H54 (cell line): ENCODE data around the gene CFAP100.

Experiments
- DNase-seq: peaks from one replicate; pipeline ENCODE4 v3.0.0; 2011; ENCODE audit warnings: low spot score, mixed read lengths; ENCODE audit not compliant: insufficient read length
- FAIRE-seq: peaks from 3 replicates; lab custom pipeline; 2011; peaks lifted over from hg19 to GRCh38; lab: Jason Lieb, UNC
- POLR2A ChIP-seq: IDR thresholded peaks from 2 replicates; pipeline ENCODE4 v1.6.1; 2011; ENCODE audit warnings: low read depth, mild to moderate bottlenecking, low read length

Gene CFAP100

GRCh38 chr3:126448136-126448892, 53.6 kb downstream of the CFAP100 start:
- no peak for TF ChIP-seq POLR2A

GRCh38 chr3:126448893-126449180, 54.1 kb downstream of the CFAP100 start:
- DNase-seq = no peak
- FAIRE-seq = no peak
- TF ChIP-seq POLR2A = no peak

More at GRCh38 chr3:126448136-126448892, 53.6 kb downstream of the CFAP100 start:
- DNase-seq (no peak), FAIRE-seq (no peak)

GRCh38 chr3:126449621-126450051, 54.9 kb downstream of the CFAP100 start:
- DNase-seq (no peak), FAIRE-seq (no peak)
- no peak for TF ChIP-seq POLR2A

- no peak for TF ChIP-seq POLR2A
- FAIRE-seq (no peak), DNase-seq (no peak)
Measured at GRCh38 chr3:126450219-126450618, 55.5 kb downstream of the CFAP100 start.

GRCh38 chr3:126450744-126451143, 56.0 kb downstream of the CFAP100 start:
- TF ChIP-seq POLR2A = no peak
- DNase-seq (no peak), FAIRE-seq (no peak)

- FAIRE-seq (no peak), DNase-seq (no peak)
- no peak for TF ChIP-seq POLR2A
Measured at GRCh38 chr3:126451511-126451910, 56.8 kb downstream of the CFAP100 start.

- FAIRE-seq (no peak), DNase-seq (no peak)
- no peak for TF ChIP-seq POLR2A
Measured at GRCh38 chr3:126452213-126452612, 57.5 kb downstream of the CFAP100 start.

- no peak for DNase-seq
- FAIRE-seq = no peak
Measured at GRCh38 chr3:126454025-126454424, 59.3 kb downstream of the CFAP100 start.

GRCh38 chr3:126454437-126455198, 59.9 kb downstream of the CFAP100 start:
- DNase-seq (no peak), FAIRE-seq (no peak)
- TF ChIP-seq POLR2A = no peak

More at GRCh38 chr3:126454025-126454424, 59.3 kb downstream of the CFAP100 start:
- TF ChIP-seq POLR2A = no peak

- TF ChIP-seq POLR2A = no peak
- no peak for FAIRE-seq
- DNase-seq = no peak
Measured at GRCh38 chr3:126456211-126456610, 61.5 kb downstream of the CFAP100 start.

GRCh38 chr3:126456766-126457388, 62.2 kb downstream of the CFAP100 start:
- FAIRE-seq (no peak), DNase-seq (no peak)
- no peak for TF ChIP-seq POLR2A

GRCh38 chr3:126459111-126459762, 64.5 kb downstream of the CFAP100 start:
- FAIRE-seq = no peak
- DNase-seq = no peak
- TF ChIP-seq POLR2A = no peak

- no peak for FAIRE-seq
- no peak for TF ChIP-seq POLR2A
- DNase-seq = no peak
Measured at GRCh38 chr3:126459763-126460127, 65.0 kb downstream of the CFAP100 start.

GRCh38 chr3:126460381-126460780, 65.7 kb downstream of the CFAP100 start:
- no peak for DNase-seq
- no peak for TF ChIP-seq POLR2A
- FAIRE-seq = no peak
